Ectodermal cell (in vitro differentiated cells): ENCODE data around the gene PPM1F.

Source experiments
- H3K27ac ChIP-seq: 2 replicates; pipeline ENCODE4 v1.7.0; 2013; ENCODE audit warnings: mild to moderate bottlenecking, low read depth, low read length; ENCODE audit not compliant: insufficient read depth, poor library complexity, severe bottlenecking
- H3K27me3 ChIP-seq: 2 replicates; pipeline ENCODE4 v1.7.0; 2013; ENCODE audit warnings: mild to moderate bottlenecking, low read length; ENCODE audit not compliant: insufficient read depth, control insufficient read depth, poor library complexity, severe bottlenecking
- H3K36me3 ChIP-seq: one replicate; pipeline ENCODE4 v1.7.0; 2013; ENCODE audit warnings: low read length; ENCODE audit not compliant: control insufficient read depth, insufficient read depth
- H3K4me1 ChIP-seq: one replicate; pipeline ENCODE4 v1.7.0; 2013; ENCODE audit warnings: low read length; ENCODE audit not compliant: control insufficient read depth, insufficient read depth
- H3K4me3 ChIP-seq: 2 replicates; pipeline ENCODE4 v1.7.0; 2013; ENCODE audit warnings: low read depth, low read length, control low read depth; ENCODE audit not compliant: insufficient read depth
- H3K9me3 ChIP-seq: 2 replicates; pipeline ENCODE4 v1.7.0; 2013; ENCODE audit warnings: mild to moderate bottlenecking, low read length, moderate library complexity; ENCODE audit not compliant: control insufficient read depth
- WGBS, 2 experiments: methylation state at CpG; one replicate each; pipeline ENCODE4 v1.1.7; 2013; ENCODE audit warnings: missing lambda C conversion rate in 2 of 2; 5-methylcytosine and 5-hydroxymethylcytosine counted together

PPM1F gene

DNA sequence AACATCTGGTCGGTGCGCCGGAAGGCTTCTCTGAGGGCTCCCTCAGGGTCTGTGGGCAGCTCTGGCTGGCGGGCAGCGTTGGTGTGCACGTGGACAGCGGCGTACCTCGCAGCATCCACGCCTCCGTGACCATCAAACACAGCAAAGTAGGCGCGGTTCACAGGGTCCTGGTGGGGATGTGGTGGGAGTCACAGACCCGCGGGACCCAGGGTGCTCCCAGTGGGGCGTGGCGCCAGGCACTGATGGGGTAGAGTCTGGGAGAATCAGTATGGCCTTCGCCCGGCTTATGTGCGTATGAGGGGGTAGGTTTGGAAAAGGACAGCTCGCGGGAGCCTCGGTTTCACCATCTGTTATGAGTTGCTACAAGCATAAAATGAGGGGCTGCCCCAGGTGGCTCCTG, 19.2 kb downstream of the PPM1F start:
- no peak overlapping the region for H3K27ac ChIP-seq
- peaks cover 9% of the 10 kb centered on the region for H3K36me3 ChIP-seq
- 96% methylated on average over 23 of the region's 23 CpGs for WGBS, 2 experiments

DNA sequence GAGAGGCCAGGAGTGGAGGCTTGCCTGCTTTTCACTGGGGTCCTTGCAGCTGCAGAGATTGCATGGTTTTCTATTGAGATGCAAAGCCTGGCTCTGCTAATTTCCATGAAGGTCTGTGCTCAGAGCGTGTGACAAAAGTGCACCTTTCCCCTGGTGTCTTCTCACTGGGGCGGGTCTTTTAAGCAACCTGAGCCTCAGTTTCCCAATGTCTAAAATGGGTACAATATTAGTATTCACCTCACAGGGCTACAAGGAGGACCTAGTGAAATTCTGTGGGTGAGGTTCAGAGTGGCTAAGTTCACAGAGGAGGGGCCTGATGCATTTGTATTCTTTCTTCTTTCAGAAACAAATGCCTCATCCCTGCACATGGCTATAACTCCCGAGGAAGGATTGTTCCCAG, 20.3 kb downstream of the PPM1F start:
- H3K9me3 ChIP-seq = no peaks in the 10 kb centered on the region
- peaks cover 9% of the 10 kb centered on the region for H3K36me3 ChIP-seq
- no peaks in the 10 kb centered on the region for H3K27me3 ChIP-seq
- no peak overlapping the region for H3K4me3 ChIP-seq
- H3K4me1 ChIP-seq = peaks cover 8% of the 10 kb centered on the region
- no peak overlapping the region for H3K27ac ChIP-seq
- WGBS, 2 experiments = 83 to 85% methylated on average over 3 of the region's 3 CpGs

More for the DNA sequence above, 19.2 kb downstream of the PPM1F start:
- Histone ChIP-seq H3K4me1 (no peaks in the 10 kb centered on the region), H3K27me3 (no peaks in the 10 kb centered on the region), H3K9me3 (no peaks in the 10 kb centered on the region), H3K4me3 (no peak overlapping the region)

GRCh38 chr22:21931056-21931455, 21.6 kb downstream of the PPM1F start:
- Histone ChIP-seq H3K36me3 (peaks cover 9% of the 10 kb centered on the region), H3K4me1 (peaks cover 16% of the 10 kb centered on the region)
- 95 to 96% methylated on average over 12 of the region's 12 CpGs for WGBS, 2 experiments

DNA sequence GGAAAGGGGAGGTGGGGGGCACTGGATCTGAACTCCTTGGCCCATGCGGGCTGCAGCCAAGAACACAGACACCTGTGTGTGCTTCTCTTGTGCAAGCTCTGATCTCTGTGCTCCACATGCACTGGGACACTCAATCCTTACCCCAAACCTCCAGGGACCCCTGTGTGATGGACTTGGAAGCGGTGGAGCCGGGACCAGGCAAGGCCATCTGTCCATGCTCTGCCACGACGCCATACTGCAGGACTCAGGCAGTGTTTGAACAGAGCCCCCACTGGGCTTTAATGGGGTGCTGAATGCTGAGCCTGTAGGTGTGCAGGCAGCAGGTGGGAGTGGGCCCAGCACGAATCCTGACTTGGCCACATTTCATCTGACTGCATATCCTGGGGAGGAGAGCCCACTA, 23.4 kb downstream of the PPM1F start:
- Histone ChIP-seq H3K27ac (no peak overlapping the region), H3K36me3 (peaks cover 9% of the 10 kb centered on the region)
- WGBS, 2 experiments = 92 to 94% methylated on average over 6 of the region's 6 CpGs

More at GRCh38 chr22:21931056-21931455, 21.6 kb downstream of the PPM1F start:
- no peak overlapping the region for H3K4me3 ChIP-seq
- H3K27me3 ChIP-seq = no peaks in the 10 kb centered on the region
- H3K27ac ChIP-seq = no peak overlapping the region
- H3K9me3 ChIP-seq = no peaks in the 10 kb centered on the region

DNA sequence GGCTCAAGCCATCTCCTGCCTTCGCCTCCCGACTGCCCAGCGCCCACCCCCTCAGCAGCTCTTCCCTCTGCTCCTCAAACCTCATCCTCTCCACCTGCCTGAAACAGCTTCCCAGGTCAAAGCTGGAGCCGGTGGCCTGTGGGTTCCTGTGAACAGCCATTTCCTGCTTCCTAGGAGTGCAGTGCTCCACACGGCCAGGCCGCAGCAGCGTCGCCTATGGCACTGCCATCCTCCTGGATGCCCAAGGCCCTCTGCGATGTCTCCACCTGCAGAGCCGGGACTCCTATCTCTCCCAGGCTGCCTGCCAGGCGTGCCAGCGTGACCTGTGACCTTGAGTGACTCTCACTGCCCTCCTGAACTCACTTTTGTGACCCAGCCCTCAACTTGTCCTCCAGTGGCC, 24.6 kb downstream of the PPM1F start:
- Histone ChIP-seq H3K36me3 (peaks cover 9% of the 10 kb centered on the region), H3K27ac (no peak overlapping the region)
- 93% methylated on average over 12 of the region's 12 CpGs for WGBS, 2 experiments

More for the DNA sequence above, 23.4 kb downstream of the PPM1F start:
- Histone ChIP-seq H3K4me3 (no peak overlapping the region), H3K4me1 (peaks cover 21% of the 10 kb centered on the region), H3K27me3 (no peaks in the 10 kb centered on the region), H3K9me3 (no peaks in the 10 kb centered on the region)

GRCh38 chr22:21927174-21927823, 25.3 kb downstream of the PPM1F start:
- H3K27me3 ChIP-seq = no peaks in the 10 kb centered on the region
- H3K27ac ChIP-seq = no peak overlapping the region
- H3K9me3 ChIP-seq = no peaks in the 10 kb centered on the region
- H3K36me3 ChIP-seq = peaks cover 9% of the 10 kb centered on the region
- H3K4me3 ChIP-seq = no peak overlapping the region
- peaks cover 21% of the 10 kb centered on the region for H3K4me1 ChIP-seq
- 82 to 86% methylated on average over 16 of the region's 16 CpGs for WGBS, 2 experiments

More for the DNA sequence above, 24.6 kb downstream of the PPM1F start:
- no peaks in the 10 kb centered on the region for H3K27me3 ChIP-seq
- H3K4me1 ChIP-seq = peaks cover 21% of the 10 kb centered on the region
- no peak overlapping the region for H3K4me3 ChIP-seq
- no peaks in the 10 kb centered on the region for H3K9me3 ChIP-seq

DNA sequence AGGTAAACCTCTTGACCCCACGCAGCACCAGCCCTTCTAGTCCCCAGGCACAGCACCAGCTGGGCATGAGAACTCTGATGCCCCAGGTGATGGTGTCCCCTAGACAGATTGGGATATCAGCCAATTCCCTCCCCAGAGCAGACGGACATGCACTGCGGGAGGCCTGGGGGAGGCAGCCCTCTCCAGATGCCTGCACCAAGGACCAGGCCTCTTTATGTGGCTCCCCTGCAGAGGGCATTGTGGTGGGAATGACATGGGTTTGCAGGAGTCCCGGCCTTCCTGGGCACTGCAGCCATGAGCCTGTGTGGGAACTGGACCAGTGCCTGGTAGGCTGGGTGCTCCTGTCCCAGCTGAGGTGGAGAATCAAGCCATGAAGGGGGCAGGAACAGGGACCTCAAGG, 25.9 kb downstream of the PPM1F start:
- H3K4me1 ChIP-seq = peaks cover 25% of the 10 kb centered on the region
- H3K36me3 ChIP-seq = peaks cover 9% of the 10 kb centered on the region
- WGBS, 2 experiments = 75 to 82% methylated on average over 4 of the region's 4 CpGs
- H3K4me3 ChIP-seq = no peak overlapping the region
- no peak overlapping the region for H3K27ac ChIP-seq
- no peaks in the 10 kb centered on the region for H3K9me3 ChIP-seq
- no peaks in the 10 kb centered on the region for H3K27me3 ChIP-seq

DNA sequence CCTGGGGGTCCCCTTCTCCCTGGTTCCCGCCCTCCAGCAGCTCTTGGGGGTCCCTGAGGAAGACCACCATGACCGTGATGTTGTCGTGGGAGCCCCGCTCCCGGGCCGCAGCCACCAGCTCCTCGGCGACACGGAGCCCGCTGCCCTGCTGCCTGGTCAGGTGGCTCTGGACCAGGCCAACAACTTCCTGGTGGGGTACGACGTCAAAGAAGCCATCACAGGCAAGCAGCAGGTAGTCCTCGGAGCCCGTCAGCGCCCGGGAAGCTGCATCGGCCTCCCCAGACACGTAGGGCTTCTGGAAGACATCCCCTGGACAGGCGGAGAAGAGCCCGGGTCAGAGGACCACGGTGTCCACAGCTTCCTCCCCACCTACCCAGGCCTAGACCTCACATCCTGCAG, 29.5 kb downstream of the PPM1F start:
- Histone ChIP-seq H3K4me1 (peaks cover 45% of the 10 kb centered on the region), H3K27me3 (no peaks in the 10 kb centered on the region), H3K27ac (no peak overlapping the region), H3K36me3 (no peaks in the 10 kb centered on the region), H3K4me3 (no peak overlapping the region), H3K9me3 (no peaks in the 10 kb centered on the region)
- WGBS, 2 experiments = 94 to 95% methylated on average over 21 of the region's 21 CpGs

GRCh38 chr22:21922370-21923162, 30.1 kb downstream of the PPM1F start:
- H3K36me3 ChIP-seq = no peaks in the 10 kb centered on the region
- H3K27ac ChIP-seq = no peak overlapping the region
- H3K4me3 ChIP-seq = no peak overlapping the region
- 87 to 88% methylated on average over 20 of the region's 20 CpGs for WGBS, 2 experiments
- H3K9me3 ChIP-seq = no peaks in the 10 kb centered on the region
- H3K4me1 ChIP-seq = peaks cover 42% of the 10 kb centered on the region
- no peaks in the 10 kb centered on the region for H3K27me3 ChIP-seq

DNA sequence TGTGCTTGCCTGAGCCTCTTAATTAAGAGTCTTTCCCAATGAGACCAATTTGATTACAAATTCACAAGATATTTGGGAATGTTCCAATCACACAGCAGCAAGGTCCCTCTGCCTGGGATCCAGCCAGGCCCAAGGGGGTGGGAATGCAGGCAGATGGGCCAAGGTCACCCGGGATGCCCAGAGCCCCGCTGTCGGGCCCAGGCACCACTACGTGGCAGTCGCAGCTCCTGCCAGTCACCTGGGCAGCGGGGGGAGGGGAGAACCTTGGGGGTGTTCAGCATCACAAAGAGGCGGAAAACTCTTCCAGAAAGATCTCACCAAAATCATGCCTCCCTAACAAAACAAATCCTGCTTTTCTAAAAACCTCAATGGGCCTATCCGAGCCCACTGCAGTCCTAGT, 30.9 kb downstream of the PPM1F start:
- H3K4me1 ChIP-seq = peaks cover 44% of the 10 kb centered on the region
- 51 to 57% methylated on average over 8 of the region's 8 CpGs for WGBS, 2 experiments
- no peaks in the 10 kb centered on the region for H3K27me3 ChIP-seq
- H3K4me3 ChIP-seq = no peak overlapping the region
- no peaks in the 10 kb centered on the region for H3K36me3 ChIP-seq
- H3K27ac ChIP-seq = no peak overlapping the region
- no peaks in the 10 kb centered on the region for H3K9me3 ChIP-seq
